ENCODE measurements around the gene PACRG.
"Not testable (repeated sequence)": the region's sequence is repeated elsewhere in the genome, so short reads cannot be mapped to it uniquely, and the experiment has no call there.

The PACRG gene

DNA sequence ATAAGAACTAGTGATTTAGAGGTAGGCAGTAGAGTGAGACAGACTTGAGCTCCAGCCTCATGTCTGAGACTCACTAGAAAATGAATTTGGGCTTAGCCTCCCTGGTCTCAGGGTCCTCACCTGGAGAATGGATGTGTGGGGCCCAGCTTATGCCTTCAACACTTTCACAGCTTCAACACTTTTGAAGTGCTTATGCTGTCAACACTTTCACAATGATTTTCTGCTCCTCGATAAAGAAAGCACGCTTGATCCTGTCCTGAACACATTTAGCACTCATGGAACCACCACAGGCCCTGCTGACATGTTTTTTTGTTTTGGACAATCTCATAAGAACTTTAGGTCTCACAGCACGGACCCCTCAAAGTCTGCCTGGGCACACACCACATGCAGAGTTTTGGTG, 229.3 kb downstream of the PACRG start:
- DNase-seq, result no peak

DNA sequence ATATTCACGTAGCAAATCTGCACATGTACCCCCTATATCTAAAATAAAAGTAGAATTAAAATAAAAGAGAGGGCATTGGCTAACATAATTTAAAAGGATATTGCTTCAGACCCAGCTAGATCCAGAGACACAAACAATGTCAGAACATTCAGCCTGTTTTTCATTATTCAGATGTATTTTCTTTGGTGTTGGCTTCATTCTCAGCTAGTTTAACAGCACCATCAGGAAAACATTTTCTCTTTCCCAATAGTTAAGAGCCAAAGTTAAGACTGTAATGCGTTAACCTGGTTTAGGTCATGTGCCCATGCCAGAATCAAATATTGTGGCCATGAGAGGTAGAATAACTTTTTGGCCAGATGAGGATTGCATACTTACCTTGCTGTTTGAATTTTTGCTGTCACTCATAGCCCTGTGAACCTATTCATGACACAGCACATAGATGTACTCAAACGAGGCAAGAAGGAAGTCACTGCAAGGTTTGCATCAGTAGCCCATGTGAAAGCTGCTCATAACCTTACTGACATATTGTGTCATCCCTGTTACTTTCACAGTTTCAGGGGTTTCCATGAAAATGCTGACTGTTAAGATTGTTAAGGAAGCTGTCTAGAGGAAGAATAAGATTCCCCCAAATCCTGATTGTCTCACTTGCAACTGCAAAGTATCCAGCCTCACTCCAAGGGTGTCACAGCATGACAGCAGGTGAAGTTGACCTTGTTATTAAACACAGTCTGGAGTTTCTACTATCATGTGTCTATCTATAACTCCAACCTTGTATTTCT, 233.1 kb downstream of the PACRG start:
- no peak for DNase-seq

DNA sequence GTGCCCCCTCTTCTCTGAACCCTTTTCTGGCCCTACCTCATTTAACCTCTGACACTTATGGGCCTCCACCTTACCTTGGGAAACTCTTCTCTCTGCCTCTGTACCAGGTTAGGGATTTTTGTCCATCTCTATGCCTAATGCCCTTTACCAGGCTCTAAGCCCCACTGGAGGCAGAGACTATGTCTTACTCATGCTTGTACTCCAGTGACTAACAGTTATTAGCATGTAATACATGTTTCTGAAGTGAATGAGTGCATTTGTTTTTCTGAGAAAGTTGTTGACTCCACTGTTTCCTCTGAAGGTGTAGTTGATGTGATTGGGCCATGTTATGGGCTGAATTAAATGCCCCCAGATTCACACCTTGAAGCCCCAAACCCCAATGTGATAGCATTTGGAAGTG, 234.3 kb downstream of the PACRG start:
- DNase-seq, result no peak

DNA sequence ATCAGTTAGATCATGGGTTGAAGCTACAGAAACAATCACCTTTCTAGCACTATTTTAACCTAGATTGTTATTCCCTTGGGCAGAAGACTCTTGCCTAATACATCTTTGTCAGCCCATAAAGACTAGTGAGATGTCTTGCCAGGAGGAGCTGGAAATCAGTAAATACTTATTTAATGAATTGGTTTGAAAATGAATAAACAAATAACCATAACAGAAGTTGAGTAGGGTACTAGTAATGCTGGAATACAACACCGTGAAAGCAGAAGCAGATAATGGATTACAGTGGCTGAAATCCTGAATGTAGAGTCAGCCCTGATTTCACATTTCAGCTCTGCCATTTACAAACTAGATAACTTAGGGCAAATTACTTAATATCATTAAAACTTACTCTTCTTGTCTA, 236.1 kb downstream of the PACRG start:
- no peak for DNase-seq

DNA sequence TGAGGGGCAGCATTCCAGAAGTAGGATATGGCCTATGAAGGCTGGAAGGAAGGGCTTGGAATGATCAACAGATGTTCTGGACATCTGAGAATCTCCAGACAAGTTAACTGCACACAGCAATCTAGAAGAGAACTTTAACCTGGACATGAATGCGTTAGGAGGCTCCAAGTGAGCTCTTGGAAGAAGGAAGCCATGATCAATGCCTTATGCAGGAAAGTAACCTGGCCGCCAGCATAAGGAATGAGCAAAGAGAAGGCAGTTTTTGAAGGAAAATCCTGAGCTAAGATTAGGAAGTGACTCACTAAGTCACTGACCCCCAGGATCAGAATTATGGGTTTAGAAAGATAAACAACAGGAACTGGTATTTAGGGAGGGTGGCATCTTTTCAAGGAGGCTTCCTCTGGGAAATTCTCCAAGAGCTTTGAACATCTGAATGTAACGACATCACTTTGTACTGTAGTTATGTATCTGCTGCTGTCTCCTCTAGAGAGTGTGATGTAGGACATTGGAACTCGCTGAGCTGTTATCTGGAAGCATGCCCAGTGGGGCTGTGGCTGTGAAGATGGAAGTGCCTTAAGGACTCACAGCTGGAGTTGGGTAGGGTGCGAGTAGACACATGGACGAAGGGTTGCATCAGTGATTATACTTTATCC, 236.8 kb downstream of the PACRG start:
- DNase-seq, result no peak

DNA sequence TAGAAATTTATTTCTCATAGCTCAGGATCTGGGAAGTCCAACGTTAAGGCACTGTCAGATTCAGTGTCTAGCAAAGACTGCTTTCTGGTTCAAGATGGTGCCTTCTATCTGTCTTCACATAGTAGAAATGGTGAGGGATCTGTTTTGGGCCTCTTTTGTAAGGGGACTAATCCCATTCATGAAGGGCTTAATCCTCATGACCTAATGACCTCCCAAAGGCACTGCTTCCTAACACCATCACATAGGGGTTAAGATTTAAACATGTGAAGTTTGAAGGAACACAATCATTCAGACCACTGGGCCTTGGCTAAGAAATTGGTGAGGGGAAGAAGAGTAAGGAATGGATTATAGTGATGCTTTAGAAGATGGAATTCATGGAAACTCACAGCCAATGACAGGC, 237.6 kb downstream of the PACRG start:
- no peak for DNase-seq

DNA sequence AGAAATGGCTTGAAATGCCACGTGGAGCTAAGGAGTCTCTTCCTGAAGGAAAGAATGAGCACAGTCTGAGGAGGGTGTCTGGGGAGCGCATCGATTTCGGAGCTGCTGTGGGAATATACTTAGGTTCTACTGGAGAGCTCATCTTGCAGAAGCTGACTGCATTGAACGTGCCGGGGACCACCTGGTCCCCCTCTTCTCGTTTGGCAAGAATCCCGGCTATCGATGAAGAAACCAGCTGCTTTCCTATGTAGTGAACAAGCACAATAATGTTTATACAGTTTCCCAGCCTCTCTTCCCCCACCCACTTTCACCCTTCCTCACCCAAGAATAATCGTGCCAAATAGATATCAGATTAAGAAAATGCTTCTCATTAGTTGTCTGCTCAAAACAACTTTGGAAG, 242.5 kb downstream of the PACRG start:
- DNase-seq, result no peak

DNA sequence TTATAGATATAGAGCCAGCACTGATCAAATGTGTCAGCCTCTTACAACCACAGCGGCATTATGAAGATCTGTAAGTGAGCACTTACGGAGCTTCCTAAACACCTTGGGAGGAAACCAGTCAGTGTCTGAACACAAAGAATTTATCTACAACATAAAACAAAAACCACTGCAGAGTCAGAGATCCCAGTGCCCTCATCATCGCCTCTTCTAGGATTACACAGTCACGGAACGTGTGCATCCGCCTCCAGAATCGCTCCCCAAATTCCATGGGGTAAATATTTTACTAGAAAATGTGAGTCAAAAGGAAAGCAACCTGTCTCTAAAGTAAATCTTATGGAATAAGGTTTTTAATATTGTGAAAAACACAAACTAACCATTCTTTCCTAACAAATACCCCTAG, 243.6 kb downstream of the PACRG start:
- DNase-seq, result no peak

DNA sequence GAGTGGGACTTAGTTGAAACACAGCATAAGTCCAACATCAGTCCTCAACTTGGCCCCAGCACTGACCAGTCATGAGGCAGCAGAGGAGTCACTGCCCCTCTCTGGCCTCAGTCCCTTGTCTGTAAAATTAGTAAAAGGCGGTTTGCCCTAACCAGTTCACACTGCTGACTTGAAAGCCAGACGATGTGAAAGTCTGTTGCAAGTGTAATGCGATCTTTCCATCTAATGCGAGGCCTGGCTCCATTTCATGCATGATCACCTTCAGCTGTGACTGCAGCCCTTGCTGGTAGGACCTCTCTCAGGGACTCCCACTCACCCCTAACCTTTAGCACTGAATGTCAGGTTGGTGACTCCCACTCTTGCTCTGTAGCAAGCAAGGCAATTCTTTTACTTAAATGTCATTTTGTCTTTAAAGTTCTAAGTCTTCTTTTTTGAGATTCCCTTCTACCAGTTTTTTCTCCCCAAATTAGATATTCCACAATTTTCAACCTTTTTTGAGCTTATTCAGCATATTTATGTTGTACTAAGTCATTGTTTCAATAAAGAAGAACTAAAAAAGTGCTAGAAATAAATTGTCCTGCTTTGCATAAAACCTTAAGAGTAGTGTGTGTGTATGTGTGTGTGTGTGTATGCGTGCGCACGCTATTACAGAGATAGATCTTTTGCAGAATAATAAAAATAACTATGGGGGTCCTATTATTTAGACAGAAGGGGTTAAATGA, 245.5 kb downstream of the PACRG start:
- DNase-seq, result no peak

DNA sequence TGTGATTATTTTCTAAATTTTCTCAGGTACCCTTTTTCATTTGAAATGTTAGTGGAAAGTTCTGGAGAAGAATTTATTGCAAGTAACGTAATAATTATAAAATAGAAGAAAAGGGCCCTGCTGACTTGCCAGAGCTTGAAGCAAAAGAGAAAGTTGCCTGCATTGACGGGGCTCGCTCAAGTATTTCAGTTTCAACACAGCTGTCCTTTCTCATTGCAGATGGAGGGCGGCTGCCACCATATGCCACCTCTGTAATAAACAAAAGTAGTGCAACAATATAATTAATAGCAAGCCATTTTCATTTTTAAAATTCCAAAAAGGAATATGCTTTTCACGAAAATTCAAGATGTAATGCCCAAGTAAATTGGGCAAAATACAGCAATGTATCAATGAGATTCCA, 246.2 kb downstream of the PACRG start:
- DNase-seq, result no peak

DNA sequence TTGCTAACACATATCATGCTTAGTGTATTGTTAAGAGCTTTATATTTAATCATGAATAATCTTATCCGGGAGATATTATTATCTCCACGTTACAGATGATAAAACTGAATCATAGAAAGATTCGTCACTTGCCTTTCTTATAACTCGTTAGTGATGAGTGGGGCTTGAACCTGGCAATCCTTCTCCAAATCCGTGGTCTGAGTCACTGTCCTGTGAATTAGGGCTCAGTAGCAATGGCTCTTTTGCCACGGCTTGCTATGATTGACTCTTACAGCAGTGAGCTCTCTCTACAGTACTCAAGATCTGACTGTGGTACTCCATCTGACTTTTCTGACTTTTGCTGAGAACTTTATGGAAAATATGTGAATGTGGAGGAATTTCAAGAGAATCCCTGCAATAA, 246.9 kb downstream of the PACRG start:
- DNase-seq, result no peak

DNA sequence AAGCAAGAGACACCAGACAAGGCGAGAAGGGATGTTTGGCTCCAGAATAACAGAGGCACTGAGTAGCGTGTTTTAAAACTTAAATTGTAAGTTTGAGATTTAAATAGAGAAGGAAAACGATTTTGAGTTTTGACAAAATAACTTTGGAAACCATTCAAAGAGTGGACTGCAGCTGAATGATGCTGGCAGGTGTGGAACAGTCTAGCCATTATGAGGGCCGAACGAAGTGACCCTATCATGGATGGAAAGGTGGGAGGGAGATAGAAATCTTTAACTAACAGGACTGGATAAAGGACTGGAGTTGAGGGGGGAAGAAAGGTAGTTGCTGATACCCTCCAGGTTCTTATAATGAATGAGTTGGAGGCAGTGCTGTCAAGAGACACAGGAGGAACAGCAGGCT, 248.4 kb downstream of the PACRG start:
- DNase-seq, result no peak

DNA sequence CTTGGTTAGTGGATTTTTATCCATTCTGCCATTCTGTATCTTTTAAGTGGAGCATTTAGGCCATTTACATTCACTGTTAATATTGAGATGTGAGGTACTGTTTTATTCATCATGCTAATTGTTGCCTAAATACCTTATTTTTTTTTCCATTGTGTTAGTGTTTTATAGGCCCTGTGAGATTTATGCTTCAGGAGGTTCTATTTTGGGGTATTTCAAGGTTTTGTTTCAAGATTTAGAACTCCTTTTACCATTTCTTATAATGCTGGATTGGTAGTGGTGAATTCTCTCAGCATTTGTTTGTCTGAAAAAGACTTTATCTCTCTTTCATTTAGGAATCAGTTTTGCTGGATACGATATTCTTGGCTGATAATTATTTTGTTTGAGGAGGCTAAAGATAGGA, 255.5 kb downstream of the PACRG start:
- DNase-seq, result not testable (repeated sequence)

DNA sequence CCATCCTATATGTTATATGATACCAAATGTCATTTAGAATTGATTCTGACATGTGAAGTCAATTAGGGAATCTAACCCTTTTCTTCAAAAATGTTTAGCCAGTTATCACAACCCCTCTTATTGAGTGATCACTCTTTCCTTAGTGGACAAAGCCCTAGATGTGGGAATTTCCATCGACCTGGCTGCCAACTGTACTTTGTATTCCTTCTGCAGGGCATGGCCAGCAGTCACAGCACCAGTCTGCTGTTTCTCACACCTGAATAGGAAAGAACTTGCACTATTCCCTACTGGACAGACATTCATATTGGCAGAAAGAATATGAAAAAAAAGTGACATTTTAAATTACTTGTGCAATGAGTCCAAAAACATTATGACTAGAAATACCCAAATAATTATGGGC, 271.0 kb downstream of the PACRG start:
- no peak for DNase-seq

DNA sequence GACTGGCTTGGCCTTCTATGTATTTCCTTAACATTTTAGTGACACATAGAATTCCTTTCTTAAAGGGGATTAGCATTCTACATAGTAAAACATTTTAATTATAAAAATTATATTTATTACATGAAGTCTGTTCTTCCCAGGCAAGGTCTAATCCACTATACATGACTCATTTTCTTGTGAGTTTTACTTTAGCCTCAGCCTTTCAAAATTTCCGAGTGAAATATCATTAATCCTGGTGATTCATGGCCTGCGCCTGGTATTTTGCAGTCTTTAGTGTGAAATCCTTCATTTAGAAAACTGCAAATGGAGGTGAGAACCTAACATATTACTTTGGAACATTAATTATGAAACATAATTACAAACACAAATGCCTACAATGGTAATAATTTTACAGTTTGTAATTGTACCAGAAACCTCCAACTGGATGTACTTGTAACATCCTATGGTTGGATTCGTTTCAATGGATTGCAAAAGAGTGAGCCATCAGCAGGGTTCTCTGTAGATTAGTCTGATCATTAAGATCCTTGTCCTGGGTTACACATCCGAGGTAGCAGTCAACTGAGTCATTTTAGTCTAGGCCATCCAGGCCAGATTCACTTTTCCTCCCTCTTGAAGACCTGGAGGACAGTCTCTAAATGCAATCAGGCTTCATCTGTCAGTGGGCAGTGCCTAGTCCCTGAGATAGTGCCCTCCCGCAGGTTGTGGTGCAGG, 272.0 kb downstream of the PACRG start:
- no peak for DNase-seq

DNA sequence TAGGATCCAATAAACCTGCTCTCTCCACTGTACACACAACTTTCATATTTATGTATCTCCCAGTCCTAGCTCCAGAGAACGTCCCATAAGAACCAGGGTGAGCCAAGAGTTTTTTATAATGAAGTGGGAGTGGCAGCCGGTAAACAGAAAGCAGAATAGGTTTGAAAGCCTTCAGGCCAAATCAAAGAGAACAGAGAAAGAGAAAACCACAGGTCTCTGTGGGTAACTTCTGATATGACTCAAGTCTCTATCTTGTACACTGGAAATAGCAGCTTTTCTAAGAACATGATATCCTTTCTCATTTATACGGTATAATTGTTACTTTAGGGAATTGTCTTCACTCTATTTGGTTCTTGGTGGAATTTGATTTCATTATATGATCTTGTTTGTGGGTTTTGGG, 273.6 kb downstream of the PACRG start:
- no peak for DNase-seq

DNA sequence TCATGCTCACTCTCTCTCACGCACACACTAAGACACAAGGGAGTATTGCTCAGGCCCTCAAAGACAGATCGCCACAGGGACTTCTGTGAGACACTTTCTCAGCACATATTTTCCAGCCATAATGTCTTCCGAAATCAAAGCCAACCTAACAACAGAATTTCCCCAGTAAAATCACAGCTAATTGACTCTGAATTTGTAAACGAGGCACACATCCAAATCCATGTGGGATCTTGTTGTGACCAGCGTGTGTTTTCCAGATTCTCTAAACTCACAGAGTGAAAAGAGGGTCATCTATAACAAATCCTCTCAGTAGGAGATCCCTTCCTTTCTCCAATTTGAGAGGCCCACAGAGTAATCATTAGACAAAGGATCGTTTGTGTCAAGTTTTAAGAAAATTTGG, 280.4 kb downstream of the PACRG start:
- no peak for DNase-seq

DNA sequence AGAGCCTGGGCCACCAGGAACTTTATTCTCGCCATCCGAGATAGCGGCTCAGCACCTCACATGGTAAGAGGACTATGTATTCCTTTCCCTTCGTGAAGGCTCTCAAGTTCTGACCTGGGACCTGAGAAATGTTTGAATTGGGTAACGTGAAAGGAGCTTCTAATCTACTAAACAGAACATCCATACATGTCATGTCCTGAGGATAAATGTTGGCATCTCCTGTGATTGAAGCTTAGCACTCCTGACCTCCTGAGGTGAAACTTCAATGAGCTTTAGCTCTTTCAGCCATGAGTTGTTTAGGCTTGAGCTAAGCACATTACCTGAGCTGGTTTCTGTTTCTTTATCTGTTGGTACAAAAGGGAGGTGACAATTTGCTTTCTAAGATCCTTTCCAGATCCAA, 280.9 kb downstream of the PACRG start:
- no peak for DNase-seq

DNA sequence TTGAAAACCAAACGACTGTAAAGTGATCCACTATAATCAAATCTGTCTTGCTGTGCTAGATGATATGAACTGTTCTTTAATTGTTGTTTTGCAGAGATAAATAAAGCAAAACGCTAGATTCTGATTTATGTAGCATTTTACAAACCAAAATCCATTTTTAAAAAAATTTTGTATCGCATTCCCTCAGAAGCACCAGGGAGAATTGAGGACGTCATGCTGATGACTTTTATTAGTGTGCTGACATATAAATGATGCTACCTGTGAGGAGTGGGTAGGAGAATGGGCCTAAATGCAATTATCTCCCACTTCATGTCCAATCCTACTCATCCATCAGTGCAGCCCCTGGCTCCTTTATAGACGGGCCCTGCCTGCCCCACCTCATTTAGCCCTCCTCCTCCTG, 282.4 kb downstream of the PACRG start:
- DNase-seq, result no peak

DNA sequence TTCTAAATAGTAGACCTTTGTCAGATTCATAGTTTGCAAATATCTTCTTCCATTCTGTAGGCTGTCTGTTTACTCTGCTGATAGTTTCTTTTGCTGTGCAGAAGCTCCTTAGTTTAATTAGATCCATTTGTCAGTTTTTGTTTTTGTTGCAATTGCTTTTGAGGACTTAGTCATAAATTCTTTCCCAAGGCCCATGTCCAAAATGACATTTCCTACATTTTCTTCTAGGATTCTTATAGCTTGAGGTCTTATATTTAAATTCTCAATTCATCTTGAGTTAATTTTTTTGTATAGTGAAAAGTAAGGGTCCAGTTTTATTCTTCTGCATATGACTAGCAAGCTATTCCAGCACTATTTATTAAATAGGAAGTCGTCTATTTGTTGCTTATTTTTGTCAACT, 287.0 kb downstream of the PACRG start:
- no peak for DNase-seq

DNA sequence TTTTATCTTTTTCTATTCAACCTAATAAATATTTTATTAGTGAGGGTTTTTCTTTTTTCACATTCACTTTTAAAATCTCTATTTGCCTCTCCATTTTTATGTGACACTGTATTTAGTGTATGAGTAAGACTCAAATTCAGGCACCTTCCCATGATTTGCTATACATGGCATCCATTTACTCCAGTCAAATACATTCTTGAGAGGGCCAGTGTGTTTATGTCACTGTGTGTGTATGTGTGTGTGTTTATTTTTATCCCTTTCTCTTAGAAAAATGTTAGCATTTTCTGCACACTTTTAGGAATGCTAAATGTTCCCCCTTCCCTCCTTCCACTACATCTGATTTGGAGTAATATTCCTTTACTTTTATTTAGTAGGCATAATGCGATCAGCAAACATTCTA, 290.0 kb downstream of the PACRG start:
- no peak for DNase-seq

DNA sequence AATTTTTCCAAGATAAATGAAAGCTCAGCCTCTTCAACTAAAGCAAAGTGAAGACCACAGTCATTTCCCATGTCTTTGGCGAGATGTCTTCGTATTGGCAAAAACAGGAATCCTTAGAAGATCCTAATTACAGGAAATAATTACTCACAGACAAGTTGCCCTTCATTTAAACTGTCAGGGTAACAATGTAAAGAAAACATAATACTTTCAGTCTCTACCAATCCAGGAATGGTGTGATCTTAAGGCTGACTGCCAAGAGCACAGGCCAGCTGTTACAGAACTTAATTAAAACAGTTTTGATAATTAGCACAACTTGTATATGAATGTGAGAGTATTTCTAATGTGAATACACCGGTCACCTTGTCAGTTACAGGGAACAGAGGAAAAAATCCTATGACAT, 292.2 kb downstream of the PACRG start:
- no peak for DNase-seq

DNA sequence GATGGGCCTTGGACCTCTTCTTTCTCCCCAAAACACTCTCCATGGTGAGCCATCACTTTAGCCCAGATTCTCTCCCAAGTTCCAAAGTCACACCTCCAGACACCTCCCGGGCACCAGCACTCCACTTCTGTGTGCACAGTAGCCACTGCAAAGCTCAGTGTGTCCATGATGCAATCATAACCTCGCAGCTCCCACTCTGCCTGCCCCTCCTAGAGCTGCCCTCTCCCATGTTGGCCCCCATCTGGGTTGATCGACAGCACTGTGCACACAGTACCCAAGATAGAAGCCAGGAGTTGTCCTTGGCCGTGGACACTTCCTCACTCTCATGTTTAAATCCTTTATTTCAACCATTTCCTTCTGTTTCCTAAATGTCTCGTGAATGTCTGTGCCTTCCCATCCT, 293.3 kb downstream of the PACRG start:
- DNase-seq, result no peak

DNA sequence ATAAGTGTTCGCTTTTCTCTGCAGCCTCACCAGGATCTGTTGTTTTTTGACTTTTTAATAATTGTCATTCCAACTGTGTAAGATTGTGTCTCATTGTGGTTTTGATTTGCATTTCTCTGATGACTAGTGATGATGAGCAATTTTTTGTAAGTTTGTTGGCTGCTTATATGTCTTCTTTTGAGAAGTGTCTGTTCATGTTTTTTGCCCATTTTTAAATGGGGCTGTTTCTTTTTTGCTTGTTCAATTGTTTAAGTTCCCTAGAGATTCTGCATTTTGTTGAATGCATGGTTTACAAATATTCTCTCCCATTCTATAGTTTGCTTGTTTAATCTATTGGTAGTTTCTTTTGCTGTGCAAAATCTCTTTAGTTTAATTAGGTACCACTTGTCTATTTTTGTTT, 295.9 kb downstream of the PACRG start:
- no peak for DNase-seq

Measured in NCI-H2227 treated with DMSO at 0.1 percent for 48 hours (cell line).